Measurements from ENCODE around the gene MACROD2. TPM values are rescaled to one million over a fixed set of nuclear protein-coding genes. Genes with fewer than 3 reads are reported as not detected.
"Not testable (repeated sequence)": the region's sequence is repeated elsewhere in the genome, so short reads cannot be mapped to it uniquely, and the experiment has no call there.

Gene MACROD2
- total and polyA plus RNA-seq, 2 of the 4 experiments (the other 2 are of a cell fraction) = not detected

DNA sequence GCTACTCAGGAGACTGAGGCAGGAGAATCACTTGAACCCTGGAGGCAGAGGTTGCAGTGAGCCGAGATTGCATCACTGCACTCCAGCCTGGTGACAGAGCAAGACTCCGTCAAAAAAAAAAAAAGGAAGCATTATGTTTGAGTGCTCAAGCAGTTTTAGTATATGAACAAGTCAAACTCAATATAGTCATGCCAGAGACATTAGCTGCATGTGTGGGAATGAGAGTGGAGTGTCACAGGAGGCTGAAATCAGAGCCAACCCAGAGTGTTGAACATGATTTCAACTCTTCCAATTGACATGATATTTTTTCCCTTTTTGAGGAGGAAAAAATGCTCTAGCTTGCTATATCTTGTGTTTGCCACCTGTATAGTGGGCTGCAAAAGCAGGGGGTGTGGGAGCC lies 931.1 kb downstream of the MACROD2 start:
- H2BK5ac ChIP-seq (ENCODE audit: low read depth, low read length, poor library complexity, severe bottlenecking); BruUV-seq (replicated peaks); H4K8ac ChIP-seq (ENCODE audit: low read depth in 2 of 2, low read length in 2 of 2); H3K4me2 ChIP-seq (ENCODE audit: low read depth, low read length); ATAC-seq (ENCODE audit: low read depth); H3K18ac ChIP-seq (ENCODE audit: low read depth, low read length); H3K4ac ChIP-seq (ENCODE audit: low read depth, low read length); H4K5ac ChIP-seq (ENCODE audit: low read depth, low read length); H3K79me1 ChIP-seq (ENCODE audit: low read depth in 1 of 2, low read length in 2 of 2); H3K27me3 ChIP-seq (ENCODE audit: control insufficient read depth, insufficient read depth, low read length); H3K14ac ChIP-seq (replicated peaks; ENCODE audit: low read depth, low read length); dilution Hi-C loops (cut with HindIII; ENCODE audit: low sequenced_read_pairs, unreplicated experiment); H3K36me3 ChIP-seq (ENCODE audit: control insufficient read depth, insufficient read depth, low read length); H3K4me3 ChIP-seq (ENCODE audit: insufficient read depth, low read depth, low read length); H2AK9ac ChIP-seq (replicated peaks; ENCODE audit: low read depth, low read length, poor library complexity); H2BK20ac ChIP-seq (ENCODE audit: low read depth, low read length); H3K23ac ChIP-seq (ENCODE audit: low read depth, low read length); H3K27ac ChIP-seq (ENCODE audit: insufficient read depth, low read length); H3K9ac ChIP-seq (ENCODE audit: low read depth, low read length); H2AK5ac ChIP-seq (ENCODE audit: low read depth, low read length); in situ Hi-C loops (cut with MboI; ENCODE audit: low sequenced_read_pairs); H3K9me1 ChIP-seq (ENCODE audit: insufficient read depth, low read length); H2BK15ac ChIP-seq (ENCODE audit: low read depth, low read length); H3K9me3 ChIP-seq (ENCODE audit: control insufficient read depth, insufficient read depth, low read length); POLR2A ChIA-PET (ENCODE audit: unreplicated experiment); H3K4me1 ChIP-seq (ENCODE audit: control insufficient read depth, insufficient read depth, low read length); H3K56ac ChIP-seq (ENCODE audit: extremely low read depth, insufficient read depth, low read length); intact Hi-C loops (cut with micrococcal nuclease); H2AFZ ChIP-seq (replicated peaks; ENCODE audit: low read length, poor library complexity); H4K91ac ChIP-seq (ENCODE audit: insufficient read depth, low read depth, low read length); H2BK120ac ChIP-seq (ENCODE audit: low read depth, low read length); CTCF ChIA-PET; H4K20me1 ChIP-seq (ENCODE audit: insufficient read depth, low read length); DNase-seq: not testable (repeated sequence)
- no CpG with 5 or more reads among the region's 2 CpGs for WGBS, 2 experiments (ENCODE audit: extremely low coverage in 2 of 2, insufficient read length in 1 of 2)

All from IMR-90 (cell line).